K562 (cell line): ENCODE results near the gene JADE3. TPM values are rescaled to one million over a fixed set of nuclear protein-coding genes. Genes with fewer than 3 reads are reported as not detected.

ENCODE experiments used
- ARHGAP35 ChIP-seq: fragments of 450-650 bp; IDR thresholded peaks from 2 replicates; pipeline ENCODE4 v1.6.1; 2018; ENCODE audit not compliant: partially characterized antibody
- EHMT2 ChIP-seq: fragments of 450-650 bp; IDR thresholded peaks from 2 replicates; pipeline ENCODE4 v1.6.1; 2018; ENCODE audit warnings: antibody characterized with exemption
- FOXM1 ChIP-seq, 2 experiments: fragments of 450-650 bp in 1 of 2; sonication (generic) in 1 of 2; formaldehyde crosslinking in 1 of 2; IDR thresholded peaks; 2 replicates each; pipeline versions ENCODE4 v1.6.1 to v1.9.0; 2017 to 2022; ENCODE audit warnings: low read depth in 2 of 2, mild to moderate bottlenecking in 2 of 2, missing genetic modification reagents in 1 of 2, moderate library complexity in 1 of 2
- GATA2 ChIP-seq: sonication (generic); formaldehyde crosslinking; IDR thresholded peaks from 2 replicates; pipeline ENCODE4 v1.4.0; 2020; ENCODE audit warnings: mild to moderate bottlenecking, missing genetic modification reagents
- MECOM ChIP-seq: fragments of 250-450 bp; sonication (Bioruptor Pico); IDR thresholded peaks from 2 replicates; pipeline ENCODE4 v1.8.0; 2022; ENCODE audit warnings: inconsistent platforms
- MYC ChIP-seq, 2 experiments: fragments of 250-450 bp in 1 of 2; sonication (Bioruptor Pico) in 1 of 2; IDR thresholded peaks; 2 replicates each; pipeline versions ENCODE4 v1.5.1 to v1.6.1; 2012 to 2021; ENCODE audit warnings: low read depth in 2 of 2, borderline replicate concordance in 1 of 2, improper control_type of control experiment in 1 of 2, low read length in 1 of 2, mild to moderate bottlenecking in 1 of 2, moderate library complexity in 1 of 2
- POLR2A ChIP-seq: fragments of 450-650 bp; conservative IDR thresholded peaks from 2 replicates; pipeline ENCODE4 v1.6.1; 2016
- POLR2G ChIP-seq: fragments of 200-400 bp; formaldehyde crosslinking; IDR thresholded peaks from 2 replicates; pipeline ENCODE4 v1.6.1; 2017; ENCODE audit warnings: low read depth, mild to moderate bottlenecking, antibody characterized with exemption, low read length, moderate library complexity
- PRDM10 ChIP-seq: fragments of 450-650 bp; IDR thresholded peaks from 2 replicates; pipeline ENCODE4 v1.6.1; 2018; ENCODE audit not compliant: partially characterized antibody
- PTRF ChIP-seq: fragments of 450-650 bp; IDR thresholded peaks from 2 replicates; pipeline ENCODE4 v1.6.1; 2016; ENCODE audit warnings: mild to moderate bottlenecking, missing genetic modification characterization, missing compliant biosample characterization
- PYGO2 ChIP-seq: fragments of 450-650 bp; IDR thresholded peaks from 2 replicates; pipeline ENCODE4 v1.6.1; 2016; ENCODE audit warnings: mild to moderate bottlenecking, missing genetic modification characterization, moderate library complexity, missing compliant biosample characterization
- REST ChIP-seq, 2 experiments: fragments of 450-650 bp; formaldehyde crosslinking in 1 of 2; IDR thresholded peaks; 2 replicates each; pipeline versions ENCODE4 v1.4.0 to v1.6.1; 2014 to 2020; ENCODE audit warnings: mild to moderate bottlenecking in 2 of 2, borderline replicate concordance in 1 of 2, low read depth in 1 of 2
- SNIP1 ChIP-seq: fragments of 450-650 bp; IDR thresholded peaks from 2 replicates; pipeline ENCODE4 v1.7.1; 2017; ENCODE audit warnings: low read depth, mild to moderate bottlenecking
- SRSF7 ChIP-seq: fragments of 200-400 bp; formaldehyde crosslinking; optimal IDR thresholded peaks from 2 replicates; pipeline ENCODE3; 2017; ENCODE audit warnings: mild to moderate bottlenecking, low read depth, low read length
- TAF7 ChIP-seq: fragments of 450-650 bp; IDR thresholded peaks from 2 replicates; pipeline ENCODE4 v1.6.1; 2016; ENCODE audit warnings: missing genetic modification characterization, missing compliant biosample characterization
- polyA plus RNA-seq, 8 experiments: library from polyadenylated mRNA; depleted of rRNA in 4 of 8; stranded (reverse) in 5 of 8; unstranded in 3 of 8; fragments of >200 nt; fragmentation: Nextera tagmentation in 2 of 8; fragmentation: Illumina TruSeq in 1 of 8; extraction: Ambion mirVana in 2 of 8; extraction: Trizol in 1 of 8; gene quantifications; 2 replicates each; pipeline versions ENCODE4 v1.2.1 to v1.2.3, GENCODE V29; 2011 to 2014; ENCODE audit warnings: inconsistent platforms in 1 of 8, missing spikeins in 1 of 8
- total RNA-seq, 7 experiments: library from RNA; depleted of rRNA in 6 of 7; stranded (reverse); fragments of >200 nt in 6 of 7; fragmentation: Illumina TruSeq in 2 of 7; extraction: Trizol in 2 of 7; gene quantifications; 2 replicates each; pipeline versions ENCODE4 v1.2.1 to v1.2.3, GENCODE V29; 2011 to 2021; ENCODE audit warnings: low replicate concordance in 1 of 7
- TF ChIP-seq, protein P1 (sequence below): fragments of 450-650 bp; formaldehyde crosslinking; IDR thresholded peaks from 2 replicates; pipeline ENCODE4 v1.4.0; 2022; ENCODE audit warnings: missing genetic modification characterization

Gene JADE3
- total and polyA plus RNA-seq, 9 of the 15 experiments (the other 6 are each of a cell fraction or from before 2014, with no cell fraction given): 2.6 to 10.0 (median 7.0) TPM

DNA sequence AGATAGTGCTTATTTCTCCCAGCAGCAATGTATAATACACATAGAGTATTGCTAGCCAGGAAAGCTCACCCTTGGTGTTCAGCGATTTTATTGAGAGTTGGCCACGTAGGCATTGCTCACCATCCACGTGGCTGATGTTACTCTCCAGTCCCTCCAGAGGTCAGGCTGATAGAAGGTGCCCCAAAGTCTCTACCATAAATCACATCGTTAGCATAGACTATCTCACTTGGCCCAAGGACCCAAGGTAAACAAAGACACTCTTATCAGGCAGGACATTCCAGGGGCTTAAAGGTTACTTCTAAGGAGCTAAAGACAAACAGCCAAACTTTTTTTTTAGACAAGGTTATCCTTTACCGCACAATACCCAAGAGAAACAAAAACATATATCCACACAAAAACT, 135.8 kb downstream of the JADE3 start (continued):
- TF ChIP-seq PRDM10 (no peak), REST (IDR thresholded peaks at IDR 0.05; ENCODE audit: borderline replicate concordance) (no peak), REST (CRISPR knock-in tag; IDR thresholded peaks at IDR 0.05; ENCODE audit: low read depth) (no peak), SNIP1 (no peak), POLR2G (no peak), FOXM1 (IDR thresholded peaks at IDR 0.05; ENCODE audit: low read depth) (peak; percentile 90), FOXM1 (CRISPR knock-in tag; IDR thresholded peaks at IDR 0.05; ENCODE audit: low read depth) (no peak), ARHGAP35 (no peak), MECOM (CRISPR knock-in tag) (no peak), POLR2A (no peak), TAF7 (no peak), GATA2 (CRISPR knock-in tag) (peak; percentile 57), PTRF (no peak), EHMT2 (no peak), SRSF7 (no peak), MYC (IDR thresholded peaks at IDR 0.05; ENCODE audit: low read depth, low read length) (peak; percentile 94), MYC (CRISPR knock-in tag; IDR thresholded peaks at IDR 0.05; ENCODE audit: borderline replicate concordance, low read depth) (no peak), PYGO2 (tag) (no peak)
- TF ChIP-seq, protein P1, sequence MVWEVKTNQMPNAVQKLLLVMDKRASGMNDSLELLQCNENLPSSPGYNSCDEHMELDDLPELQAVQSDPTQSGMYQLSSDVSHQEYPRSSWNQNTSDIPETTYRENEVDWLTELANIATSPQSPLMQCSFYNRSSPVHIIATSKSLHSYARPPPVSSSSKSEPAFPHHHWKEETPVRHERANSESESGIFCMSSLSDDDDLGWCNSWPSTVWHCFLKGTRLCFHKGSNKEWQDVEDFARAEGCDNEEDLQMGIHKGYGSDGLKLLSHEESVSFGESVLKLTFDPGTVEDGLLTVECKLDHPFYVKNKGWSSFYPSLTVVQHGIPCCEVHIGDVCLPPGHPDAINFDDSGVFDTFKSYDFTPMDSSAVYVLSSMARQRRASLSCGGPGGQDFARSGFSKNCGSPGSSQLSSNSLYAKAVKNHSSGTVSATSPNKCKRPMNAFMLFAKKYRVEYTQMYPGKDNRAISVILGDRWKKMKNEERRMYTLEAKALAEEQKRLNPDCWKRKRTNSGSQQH (CRISPR knock-in tag): no peak
